Prostate gland (tissue), 2 donors: ENCODE measurements around the gene SLC5A9.

Source experiments
- POLR2A ChIP-seq: fragments of 450-650 bp; IDR thresholded peaks from one replicate; pipeline ENCODE4 v1.6.1; 2016; ENCODE audit warnings: antibody characterized with exemption, mild to moderate bottlenecking
- TF ChIP-seq, protein P1 (sequence below), 4 experiments: fragments of 200-600 bp in 2 of 4; fragments of 450-650 bp in 2 of 4; sonication (generic) in 2 of 4; IDR thresholded peaks; 1 replicate in 3 of 4; 2 replicates in 1 of 4; pipeline ENCODE4 v1.5.1; 2016 to 2019; ENCODE audit warnings: antibody characterized with exemption in 4 of 4, mild to moderate bottlenecking in 2 of 4, moderate library complexity in 2 of 4

DNA sequence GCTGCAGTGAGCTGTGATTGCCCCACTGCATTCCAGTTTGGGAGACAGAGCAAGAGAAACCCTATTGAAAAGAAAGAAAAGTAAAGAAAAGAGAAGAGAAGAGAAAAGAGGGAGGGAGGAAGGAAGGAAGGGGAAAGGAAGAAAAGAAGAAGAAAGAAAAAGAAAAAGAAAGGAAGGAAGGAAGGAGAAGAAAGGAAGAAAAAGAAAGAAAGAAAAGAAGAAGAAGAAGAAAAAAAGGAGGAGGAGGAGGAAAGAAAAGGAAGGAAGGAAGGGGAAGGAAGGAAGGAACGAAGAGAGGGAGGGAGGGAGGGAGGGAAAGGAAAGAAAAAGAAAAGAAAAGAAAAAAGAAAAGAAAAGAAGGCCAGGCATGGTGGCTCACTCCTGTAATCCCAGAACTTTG is 10.2 kb downstream of the SLC5A9 start:
- TF ChIP-seq, protein P1, sequence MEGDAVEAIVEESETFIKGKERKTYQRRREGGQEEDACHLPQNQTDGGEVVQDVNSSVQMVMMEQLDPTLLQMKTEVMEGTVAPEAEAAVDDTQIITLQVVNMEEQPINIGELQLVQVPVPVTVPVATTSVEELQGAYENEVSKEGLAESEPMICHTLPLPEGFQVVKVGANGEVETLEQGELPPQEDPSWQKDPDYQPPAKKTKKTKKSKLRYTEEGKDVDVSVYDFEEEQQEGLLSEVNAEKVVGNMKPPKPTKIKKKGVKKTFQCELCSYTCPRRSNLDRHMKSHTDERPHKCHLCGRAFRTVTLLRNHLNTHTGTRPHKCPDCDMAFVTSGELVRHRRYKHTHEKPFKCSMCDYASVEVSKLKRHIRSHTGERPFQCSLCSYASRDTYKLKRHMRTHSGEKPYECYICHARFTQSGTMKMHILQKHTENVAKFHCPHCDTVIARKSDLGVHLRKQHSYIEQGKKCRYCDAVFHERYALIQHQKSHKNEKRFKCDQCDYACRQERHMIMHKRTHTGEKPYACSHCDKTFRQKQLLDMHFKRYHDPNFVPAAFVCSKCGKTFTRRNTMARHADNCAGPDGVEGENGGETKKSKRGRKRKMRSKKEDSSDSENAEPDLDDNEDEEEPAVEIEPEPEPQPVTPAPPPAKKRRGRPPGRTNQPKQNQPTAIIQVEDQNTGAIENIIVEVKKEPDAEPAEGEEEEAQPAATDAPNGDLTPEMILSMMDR (IDR thresholded peaks at IDR 0.05) = no peak
- TF ChIP-seq POLR2A = no peak
